Neural cell (in vitro differentiated cells): Measurements from ENCODE around the gene ANTXR2. TPM values are rescaled to one million over a fixed set of nuclear protein-coding genes. Genes with fewer than 3 reads are reported as not detected.

Source experiments
- H2AFZ ChIP-seq: fragments of 200-600, 300-800 bp; sonication (generic), shearing (Covaris generic); 2 replicates; pipeline ENCODE4 v1.6.0; 2014; ENCODE audit warnings: low read depth, mild to moderate bottlenecking, antibody characterized with exemption, low read length, moderate library complexity
- H3F3A ChIP-seq: fragments of 200-600 bp; shearing (Covaris generic); 2 replicates; pipeline ENCODE4 v1.6.1; 2016; ENCODE audit warnings: mild to moderate bottlenecking, moderate library complexity, mixed read lengths, antibody characterized with exemption, low read length; ENCODE audit not compliant: insufficient read depth, poor library complexity, severe bottlenecking
- H3K27ac ChIP-seq: fragments of 200-600, 300-800 bp; sonication (generic), shearing (Covaris generic); 2 replicates; pipeline ENCODE4 v1.5.1; 2014; ENCODE audit warnings: mild to moderate bottlenecking, low read length, moderate library complexity
- H3K27me3 ChIP-seq: fragments of 300-800, 200-600 bp; sonication (generic), shearing (Covaris generic); 2 replicates; pipeline ENCODE4 v1.6.0; 2014; ENCODE audit warnings: mild to moderate bottlenecking, low read depth, low read length, moderate library complexity; ENCODE audit not compliant: insufficient read depth
- H3K36me3 ChIP-seq: fragments of 300-800, 200-600 bp; sonication (generic), shearing (Covaris generic); 2 replicates; pipeline ENCODE4 v1.5.1; 2014; ENCODE audit warnings: mild to moderate bottlenecking, antibody characterized with exemption, low read length, moderate library complexity; ENCODE audit not compliant: insufficient read depth
- H3K4me2 ChIP-seq: fragments of 300-800, 200-600 bp; sonication (generic), shearing (Covaris generic); 2 replicates; pipeline ENCODE4 v1.6.0; 2014; ENCODE audit warnings: mild to moderate bottlenecking, low read length
- H3K4me3 ChIP-seq: fragments of 300-800, 200-600 bp; sonication (generic), shearing (Covaris generic); 2 replicates; pipeline ENCODE4 v1.5.1; 2014; ENCODE audit warnings: mild to moderate bottlenecking, low read length, moderate library complexity
- H3K79me2 ChIP-seq: fragments of 200-600 bp; shearing (Covaris generic); replicated peaks from 2 replicates; pipeline ENCODE4 v1.6.0; 2014; ENCODE audit warnings: mild to moderate bottlenecking, low read length, moderate library complexity; ENCODE audit not compliant: insufficient read depth
- H3K9ac ChIP-seq: fragments of 300-800, 200-600 bp; sonication (generic), shearing (Covaris generic); 2 replicates; pipeline ENCODE4 v1.6.1; 2016; ENCODE audit warnings: mild to moderate bottlenecking, low read length, mixed read lengths
- H3K9me2 ChIP-seq: fragments of 200-600 bp; shearing (Covaris generic); 2 replicates; pipeline ENCODE4 v1.6.1; 2016; ENCODE audit warnings: mild to moderate bottlenecking, low read length, mixed read lengths; ENCODE audit not compliant: insufficient read depth
- H3K9me3 ChIP-seq: fragments of 200-600, 300-800 bp; sonication (generic), shearing (Covaris generic); 2 replicates; pipeline ENCODE4 v1.6.1; 2016; ENCODE audit warnings: mild to moderate bottlenecking, mixed run types, low read length, moderate library complexity, mixed read lengths
- H4K20me1 ChIP-seq: fragments of 200-600 bp; shearing (Covaris generic); 2 replicates; pipeline ENCODE4 v1.6.1; 2016; ENCODE audit warnings: mild to moderate bottlenecking, mixed run types; ENCODE audit not compliant: insufficient read depth
- EP300 ChIP-seq: fragments of 450-650 bp; conservative IDR thresholded peaks from 2 replicates; pipeline ENCODE4 v1.6.1; 2014; ENCODE audit warnings: antibody characterized with exemption, mild to moderate bottlenecking, moderate library complexity; ENCODE audit not compliant: poor library complexity, severe bottlenecking
- EZH2 ChIP-seq: fragments of 200-600, 300-800 bp; shearing (Covaris generic), sonication (generic); IDR thresholded peaks from 2 replicates; pipeline ENCODE4 v1.6.1; 2014; ENCODE audit warnings: antibody characterized with exemption, low read length, borderline replicate concordance, mild to moderate bottlenecking; ENCODE audit not compliant: insufficient read depth, poor library complexity, severe bottlenecking
- MXI1 ChIP-seq: fragments of 450-650 bp; conservative IDR thresholded peaks from 2 replicates; pipeline ENCODE4 v1.6.1; 2014; ENCODE audit warnings: antibody characterized with exemption, mild to moderate bottlenecking; ENCODE audit not compliant: poor library complexity, severe bottlenecking
- POLR2AphosphoS5 ChIP-seq: IDR thresholded peaks from 2 replicates; pipeline ENCODE4 v1.6.1; 2012
- RAD21 ChIP-seq: fragments of 450-650 bp; conservative IDR thresholded peaks from 2 replicates; pipeline ENCODE4 v1.6.1; 2014; ENCODE audit warnings: antibody characterized with exemption, mild to moderate bottlenecking, moderate library complexity
- SMC3 ChIP-seq: fragments of 450-650 bp; conservative IDR thresholded peaks from 2 replicates; pipeline ENCODE4 v1.6.1; 2014; ENCODE audit warnings: antibody characterized with exemption, mild to moderate bottlenecking, moderate library complexity; ENCODE audit not compliant: poor library complexity
- TAF1 ChIP-seq: IDR thresholded peaks from 2 replicates; pipeline ENCODE4 v1.6.1; 2012; ENCODE audit warnings: low read depth
- polyA plus RNA-seq: library from polyadenylated mRNA; depleted of rRNA; stranded (reverse); fragments of >200 nt; gene quantifications from 2 replicates; pipeline ENCODE4 v1.2.3, GENCODE V29; 2014
- TF ChIP-seq, protein P1 (sequence below): fragments of 450-650 bp; IDR thresholded peaks from 2 replicates; pipeline ENCODE4 v1.5.1; 2014; ENCODE audit warnings: antibody characterized with exemption, mild to moderate bottlenecking, moderate library complexity; ENCODE audit not compliant: poor library complexity, severe bottlenecking
- TF ChIP-seq, protein P2 (sequence below): IDR thresholded peaks from 2 replicates; pipeline ENCODE4 v1.6.1; 2012; ENCODE audit warnings: borderline replicate concordance

Gene ANTXR2
- polyA plus RNA-seq, 1 donor from 2014 or later: 31.7 TPM

DNA sequence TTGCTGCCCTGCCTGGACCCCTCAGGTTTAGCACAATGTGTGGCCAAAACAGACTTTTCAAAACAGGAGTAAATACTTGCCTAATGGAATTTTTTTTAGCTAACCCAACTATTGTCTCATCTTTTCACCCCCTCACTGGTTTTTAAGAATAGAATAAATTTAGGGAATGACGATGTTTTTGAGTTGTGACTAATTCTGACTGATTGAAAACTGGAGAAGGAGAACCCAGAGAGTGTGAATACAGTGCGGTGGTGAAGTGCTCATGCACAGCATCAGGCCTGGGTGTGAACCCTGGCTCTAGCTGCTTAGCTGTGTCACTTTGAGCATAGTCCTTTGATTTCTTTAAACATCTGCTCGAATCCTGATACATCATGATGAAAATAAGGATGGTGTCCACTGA lies 10.5 kb downstream of the ANTXR2 start:
- H2AFZ ChIP-seq: no peak overlapping the region
- no peaks in the 10 kb centered on the region for H3F3A ChIP-seq
- H3K9me2 ChIP-seq: no peaks in the 10 kb centered on the region
- no peak overlapping the region for H3K27ac ChIP-seq
- peaks cover 12% of the 10 kb centered on the region for H3K36me3 ChIP-seq
- TF ChIP-seq, protein P1, sequence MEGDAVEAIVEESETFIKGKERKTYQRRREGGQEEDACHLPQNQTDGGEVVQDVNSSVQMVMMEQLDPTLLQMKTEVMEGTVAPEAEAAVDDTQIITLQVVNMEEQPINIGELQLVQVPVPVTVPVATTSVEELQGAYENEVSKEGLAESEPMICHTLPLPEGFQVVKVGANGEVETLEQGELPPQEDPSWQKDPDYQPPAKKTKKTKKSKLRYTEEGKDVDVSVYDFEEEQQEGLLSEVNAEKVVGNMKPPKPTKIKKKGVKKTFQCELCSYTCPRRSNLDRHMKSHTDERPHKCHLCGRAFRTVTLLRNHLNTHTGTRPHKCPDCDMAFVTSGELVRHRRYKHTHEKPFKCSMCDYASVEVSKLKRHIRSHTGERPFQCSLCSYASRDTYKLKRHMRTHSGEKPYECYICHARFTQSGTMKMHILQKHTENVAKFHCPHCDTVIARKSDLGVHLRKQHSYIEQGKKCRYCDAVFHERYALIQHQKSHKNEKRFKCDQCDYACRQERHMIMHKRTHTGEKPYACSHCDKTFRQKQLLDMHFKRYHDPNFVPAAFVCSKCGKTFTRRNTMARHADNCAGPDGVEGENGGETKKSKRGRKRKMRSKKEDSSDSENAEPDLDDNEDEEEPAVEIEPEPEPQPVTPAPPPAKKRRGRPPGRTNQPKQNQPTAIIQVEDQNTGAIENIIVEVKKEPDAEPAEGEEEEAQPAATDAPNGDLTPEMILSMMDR: no peak
- TF ChIP-seq RAD21 (no peak), MXI1 (no peak), EP300 (no peak), EZH2 (no peak), TAF1 (no peak), POLR2AphosphoS5 (no peak), SMC3 (no peak)
- TF ChIP-seq, protein P2, sequence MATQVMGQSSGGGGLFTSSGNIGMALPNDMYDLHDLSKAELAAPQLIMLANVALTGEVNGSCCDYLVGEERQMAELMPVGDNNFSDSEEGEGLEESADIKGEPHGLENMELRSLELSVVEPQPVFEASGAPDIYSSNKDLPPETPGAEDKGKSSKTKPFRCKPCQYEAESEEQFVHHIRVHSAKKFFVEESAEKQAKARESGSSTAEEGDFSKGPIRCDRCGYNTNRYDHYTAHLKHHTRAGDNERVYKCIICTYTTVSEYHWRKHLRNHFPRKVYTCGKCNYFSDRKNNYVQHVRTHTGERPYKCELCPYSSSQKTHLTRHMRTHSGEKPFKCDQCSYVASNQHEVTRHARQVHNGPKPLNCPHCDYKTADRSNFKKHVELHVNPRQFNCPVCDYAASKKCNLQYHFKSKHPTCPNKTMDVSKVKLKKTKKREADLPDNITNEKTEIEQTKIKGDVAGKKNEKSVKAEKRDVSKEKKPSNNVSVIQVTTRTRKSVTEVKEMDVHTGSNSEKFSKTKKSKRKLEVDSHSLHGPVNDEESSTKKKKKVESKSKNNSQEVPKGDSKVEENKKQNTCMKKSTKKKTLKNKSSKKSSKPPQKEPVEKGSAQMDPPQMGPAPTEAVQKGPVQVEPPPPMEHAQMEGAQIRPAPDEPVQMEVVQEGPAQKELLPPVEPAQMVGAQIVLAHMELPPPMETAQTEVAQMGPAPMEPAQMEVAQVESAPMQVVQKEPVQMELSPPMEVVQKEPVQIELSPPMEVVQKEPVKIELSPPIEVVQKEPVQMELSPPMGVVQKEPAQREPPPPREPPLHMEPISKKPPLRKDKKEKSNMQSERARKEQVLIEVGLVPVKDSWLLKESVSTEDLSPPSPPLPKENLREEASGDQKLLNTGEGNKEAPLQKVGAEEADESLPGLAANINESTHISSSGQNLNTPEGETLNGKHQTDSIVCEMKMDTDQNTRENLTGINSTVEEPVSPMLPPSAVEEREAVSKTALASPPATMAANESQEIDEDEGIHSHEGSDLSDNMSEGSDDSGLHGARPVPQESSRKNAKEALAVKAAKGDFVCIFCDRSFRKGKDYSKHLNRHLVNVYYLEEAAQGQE: no peak
- no peaks in the 10 kb centered on the region for H3K27me3 ChIP-seq
- H3K4me2 ChIP-seq: no peak overlapping the region
- no peaks in the 10 kb centered on the region for H4K20me1 ChIP-seq
- no peak overlapping the region for H3K4me3 ChIP-seq
- no peaks in the 10 kb centered on the region for H3K9me3 ChIP-seq
- H3K9ac ChIP-seq: no peak overlapping the region
- H3K79me2 ChIP-seq: no peaks in the 10 kb centered on the region

DNA sequence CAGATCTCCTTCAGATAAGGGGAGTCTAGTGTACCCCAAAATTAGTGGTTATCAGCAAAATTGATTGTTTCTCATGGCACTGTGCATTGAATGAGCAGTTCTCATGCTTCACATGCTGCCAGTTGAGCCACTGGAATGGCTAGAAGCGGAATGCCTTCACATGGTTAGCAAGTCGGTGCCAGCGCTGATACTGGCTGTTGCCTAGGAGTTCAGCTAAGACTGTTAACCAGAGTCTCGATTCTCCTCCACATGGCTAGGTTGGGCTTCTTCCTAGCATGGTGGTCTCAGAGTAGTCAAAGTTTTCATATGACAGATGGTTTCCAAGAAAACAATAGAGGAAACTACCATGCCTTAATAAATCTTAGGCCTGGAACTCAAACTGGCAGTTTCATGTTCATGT lies 12.2 kb downstream of the ANTXR2 start:
- Histone ChIP-seq H4K20me1 (no peaks in the 10 kb centered on the region), H3K27me3 (no peaks in the 10 kb centered on the region), H3K9me3 (no peaks in the 10 kb centered on the region), H3K9me2 (no peaks in the 10 kb centered on the region), H3K27ac (no peak overlapping the region), H3F3A (no peaks in the 10 kb centered on the region), H2AFZ (no peak overlapping the region), H3K4me3 (no peak overlapping the region), H3K36me3 (peaks cover 7% of the 10 kb centered on the region), H3K9ac (no peak overlapping the region), H3K79me2 (no peaks in the 10 kb centered on the region), H3K4me2 (no peak overlapping the region)
- TF ChIP-seq EZH2 (no peak), POLR2AphosphoS5 (no peak), EP300 (no peak), SMC3 (no peak), MXI1 (no peak), RAD21 (no peak)
- TF ChIP-seq, protein P2: no peak
- TF ChIP-seq, protein P1: no peak
